Thyroid gland (tissue), 4 donors: ENCODE results near the gene P2RY11.

Experiments
- CTCF ChIP-seq, 6 experiments: fragments of 200-600 bp in 3 of 6; fragments of 450-650 bp in 3 of 6; sonication (generic) in 3 of 6; IDR thresholded peaks; one replicate each; pipeline ENCODE4 v1.5.1; 2016 to 2019; ENCODE audit warnings: antibody characterized with exemption in 6 of 6, mild to moderate bottlenecking in 2 of 6, inconsistent platforms in 1 of 6, moderate library complexity in 1 of 6
- POLR2A ChIP-seq, 2 donors: fragments of 450-650 bp; IDR thresholded peaks; one replicate each; pipeline ENCODE4 v1.6.1; 2017; ENCODE audit warnings: antibody characterized with exemption in 2 of 2, mild to moderate bottlenecking in 2 of 2, moderate library complexity in 1 of 2

- TF ChIP-seq CTCF (IDR thresholded peaks at IDR 0.05) (no peak), POLR2A (IDR thresholded peaks at IDR 0.05) (no peak)
These were observed 11.2 kb upstream of the P2RY11 start for GRCh38 chr19:10100163-10100785.
